OCI-LY7 (cell line): ENCODE results near the gene CFTR. TPM values are rescaled to one million over a fixed set of nuclear protein-coding genes. Genes with fewer than 3 reads are reported as not detected.

Source experiments
- BruUV-seq: library from RNA; stranded (reverse); fragments of 400-500 nt; replicated peaks from 2 replicates; lab custom pipeline; 2021; lab: Mats Ljungman, UMichigan
- CTCF ChIA-PET: fragments of 300-600 bp; sonication (Branson Sonifier 250); formaldehyde crosslinking; loops from one replicate; lab custom pipeline; 2022; ENCODE audit warnings: antibody characterized with exemption; ENCODE audit not compliant: unreplicated experiment; lab: Charles Lee
- POLR2A ChIA-PET: fragments of 300-600 bp; sonication (Branson Sonifier 250); formaldehyde crosslinking; loops from one replicate; lab custom pipeline; 2022; ENCODE audit warnings: antibody characterized with exemption; lab: Charles Lee
- DNase-seq: peaks from one replicate; pipeline ENCODE4 v3.0.0-alpha.2; 2015; ENCODE audit warnings: low spot score
- H2AFZ ChIP-seq: fragments of 200-600 bp; sonication (generic), shearing (Covaris generic); 2 replicates; pipeline ENCODE4 v1.6.1; 2014; ENCODE audit warnings: mild to moderate bottlenecking, antibody characterized with exemption, low read length, moderate library complexity
- H3K27ac ChIP-seq: fragments of 200-600 bp; sonication (generic); 2 replicates; pipeline ENCODE4 v1.5.1; 2014; ENCODE audit warnings: mixed run types, low read depth, mild to moderate bottlenecking, moderate library complexity, low read length, inconsistent platforms; ENCODE audit not compliant: poor library complexity, severe bottlenecking
- H3K36me3 ChIP-seq: fragments of 200-600 bp; sonication (generic); 2 replicates; pipeline ENCODE4 v1.6.1; 2014; ENCODE audit warnings: mild to moderate bottlenecking, antibody characterized with exemption, low read length, moderate library complexity, mixed read lengths; ENCODE audit not compliant: insufficient read depth
- H3K4me1 ChIP-seq: fragments of 200-600 bp; sonication (generic); 2 replicates; pipeline ENCODE4 v1.5.1; 2014; ENCODE audit warnings: mild to moderate bottlenecking, low read length; ENCODE audit not compliant: insufficient read depth, poor library complexity, severe bottlenecking
- H3K4me2 ChIP-seq: fragments of 200-600 bp; sonication (generic); 2 replicates; pipeline ENCODE4 v1.6.1; 2014; ENCODE audit warnings: mild to moderate bottlenecking, low read length
- H3K4me3 ChIP-seq: fragments of 200-600 bp; sonication (generic); 2 replicates; pipeline ENCODE4 v1.5.1; 2014; ENCODE audit warnings: mild to moderate bottlenecking, low read depth, low read length; ENCODE audit not compliant: poor library complexity, severe bottlenecking
- H3K79me2 ChIP-seq: fragments of 200-600 bp; sonication (generic); 2 replicates; pipeline ENCODE4 v1.6.1; 2016; ENCODE audit warnings: low read depth, mild to moderate bottlenecking, low read length, moderate library complexity, mixed read lengths; ENCODE audit not compliant: insufficient read depth
- H3K9me2 ChIP-seq: fragments of 200-600 bp; sonication (generic); 2 replicates; pipeline ENCODE4 v1.6.1; 2016; ENCODE audit warnings: mild to moderate bottlenecking, low read length, mixed read lengths; ENCODE audit not compliant: insufficient read depth
- H3K9me3 ChIP-seq: fragments of 200-600 bp; sonication (generic); 2 replicates; pipeline ENCODE4 v1.6.1; 2014; ENCODE audit warnings: mild to moderate bottlenecking, mixed run types, low read length, mixed read lengths
- H4K20me1 ChIP-seq: fragments of 200-600 bp; sonication (generic); 2 replicates; pipeline ENCODE4 v1.6.1; 2014; ENCODE audit warnings: mild to moderate bottlenecking, antibody characterized with exemption, low read length, moderate library complexity, mixed read lengths; ENCODE audit not compliant: insufficient read depth
- CTCF ChIP-seq: fragments of 200-600 bp; sonication (generic); conservative IDR thresholded peaks from 2 replicates; pipeline ENCODE4 v1.5.1; 2014; ENCODE audit warnings: mild to moderate bottlenecking, antibody characterized with exemption, low read length, moderate library complexity, mixed read lengths
- EZH2phosphoT487 ChIP-seq: fragments of 200-600 bp; sonication (generic); IDR thresholded peaks from 2 replicates; pipeline ENCODE4 v1.6.1; 2018; ENCODE audit warnings: low read depth, borderline replicate concordance, mild to moderate bottlenecking, mixed run types, antibody characterized with exemption, low read length, moderate library complexity, mixed read lengths
- intact Hi-C: fragments of 100-400 bp; cut with micrococcal nuclease; formaldehyde crosslinking; loops from one replicate; pipeline ENCODE4 v1.10.0; 2022; ENCODE audit not compliant: unreplicated experiment
- total RNA-seq, 2 experiments: library from RNA; depleted of rRNA in 1 of 2; stranded (reverse); fragments of >200 nt in 1 of 2; shearing (Covaris generic) in 1 of 2; gene quantifications; 2 replicates each; pipeline ENCODE4 v1.2.3, GENCODE V29; 2014 to 2022

CFTR gene
- total RNA-seq, 2 experiments from 2014 or later = not detected

GRCh38 chr7:117675497-117676435, 195.9 kb downstream of the CFTR start:
- H4K20me1 ChIP-seq = no peaks in the 10 kb centered on the region
- H3K9me2 ChIP-seq = no peaks in the 10 kb centered on the region
- H2AFZ ChIP-seq = no peak overlapping the region
- no peaks in the 10 kb centered on the region for H3K4me1 ChIP-seq
- no TSS peak for BruUV-seq
- POLR2A ChIA-PET = interaction anchor here (0.5 kb wide), 1 partner anchor 16 kb away, joined by 6 read pairs; no protein-coding TSS in a partner anchor
- H3K27ac ChIP-seq = no peak overlapping the region
- intact Hi-C loops = no loop called here
- H3K9me3 ChIP-seq = no peaks in the 10 kb centered on the region
- H3K36me3 ChIP-seq = no peaks in the 10 kb centered on the region
- CTCF ChIA-PET = no interaction called here
- TF ChIP-seq EZH2phosphoT487 (no peak), CTCF (no peak)
- no peak overlapping the region for H3K4me2 ChIP-seq
- DNase-seq = no peak
- H3K4me3 ChIP-seq = no peak overlapping the region
- H3K79me2 ChIP-seq = no peaks in the 10 kb centered on the region

GRCh38 chr7:117679120-117679519, 199.3 kb downstream of the CFTR start:
- ChIA-PET CTCF (no interaction called here), POLR2A (interaction anchor here (0.6 kb wide), 1 partner anchor 32 kb away, joined by 4 read pairs; no protein-coding TSS in a partner anchor)
- H3K4me2 ChIP-seq = no peak overlapping the region
- H3K79me2 ChIP-seq = no peaks in the 10 kb centered on the region
- H3K4me3 ChIP-seq = no peak overlapping the region
- no peak overlapping the region for H2AFZ ChIP-seq
- H3K9me3 ChIP-seq = no peaks in the 10 kb centered on the region
- intact Hi-C loops = no loop called here
- no peak for TF ChIP-seq CTCF
- TF ChIP-seq EZH2phosphoT487 = no peak
- no TSS peak for BruUV-seq
- no peaks in the 10 kb centered on the region for H3K9me2 ChIP-seq
- no peaks in the 10 kb centered on the region for H3K36me3 ChIP-seq
- no peaks in the 10 kb centered on the region for H3K4me1 ChIP-seq
- DNase-seq = no peak
- H4K20me1 ChIP-seq = no peaks in the 10 kb centered on the region
- no peak overlapping the region for H3K27ac ChIP-seq
